Measurements from ENCODE around the gene UCKL1.
"Not testable (repeated sequence)": the region's sequence is repeated elsewhere in the genome, so short reads cannot be mapped to it uniquely, and the experiment has no call there.

UCKL1 gene

GRCh38 chr20:63972312-63973159 is 16.3 kb upstream of the UCKL1 start:
- no peak for DNase-seq

GRCh38 chr20:63971960-63972311 is 15.7 kb upstream of the UCKL1 start:
- not testable (repeated sequence) for DNase-seq

- no peak for DNase-seq
These were observed 14.7 kb upstream of the UCKL1 start for GRCh38 chr20:63970714-63971431.

- DNase-seq: no peak
These were observed 13.9 kb upstream of the UCKL1 start, which contains the start of gene ZNF512B for GRCh38 chr20:63969838-63970713. Gene ZNF512B, minus strand, starts transcription at chr20:63969930. Its CDS starts 1,980 bp downstream, at chr20:63967950.

GRCh38 chr20:63968928-63969760 is 12.9 kb upstream of the UCKL1 start:
- no peak for DNase-seq

- DNase-seq: no peak
These were observed 12.1 kb upstream of the UCKL1 start for GRCh38 chr20:63968136-63968927.

- DNase-seq: no peak
These were observed 11.3 kb upstream of the UCKL1 start for GRCh38 chr20:63967330-63968135.

- DNase-seq: no peak
These were observed 10.7 kb upstream of the UCKL1 start for GRCh38 chr20:63966944-63967322.

- no peak for DNase-seq
These were observed 10.1 kb upstream of the UCKL1 start for GRCh38 chr20:63966172-63966943.

GRCh38 chr20:63964412-63964811 is 8.2 kb upstream of the UCKL1 start:
- no peak for DNase-seq

- DNase-seq: no peak
These were observed 7.6 kb upstream of the UCKL1 start for GRCh38 chr20:63963784-63964301.

GRCh38 chr20:63963348-63963741 is 7.1 kb upstream of the UCKL1 start:
- no peak for DNase-seq

- DNase-seq: no peak
These were observed 6.5 kb upstream of the UCKL1 start for GRCh38 chr20:63962426-63963347.

- no peak for DNase-seq
These were observed 5.6 kb upstream of the UCKL1 start for GRCh38 chr20:63961664-63962425.

GRCh38 chr20:63960654-63961621 is 4.7 kb upstream of the UCKL1 start:
- DNase-seq: not testable (repeated sequence)

GRCh38 chr20:63959699-63960075 is 3.5 kb upstream of the UCKL1 start:
- no peak for DNase-seq
